HCEC 1CT (cell line): ENCODE results near the gene ANKRD61.
A peak's percentile ranks its signal among the peaks of the same experiment; 100 is the strongest.
"Not testable (repeated sequence)": the region's sequence is repeated elsewhere in the genome, so short reads cannot be mapped to it uniquely, and the experiment has no call there.

Experiments used
- DNase-seq: peaks from one replicate; pipeline ENCODE4 v3.0.0-alpha.2; 2017

Gene ANKRD61

DNA sequence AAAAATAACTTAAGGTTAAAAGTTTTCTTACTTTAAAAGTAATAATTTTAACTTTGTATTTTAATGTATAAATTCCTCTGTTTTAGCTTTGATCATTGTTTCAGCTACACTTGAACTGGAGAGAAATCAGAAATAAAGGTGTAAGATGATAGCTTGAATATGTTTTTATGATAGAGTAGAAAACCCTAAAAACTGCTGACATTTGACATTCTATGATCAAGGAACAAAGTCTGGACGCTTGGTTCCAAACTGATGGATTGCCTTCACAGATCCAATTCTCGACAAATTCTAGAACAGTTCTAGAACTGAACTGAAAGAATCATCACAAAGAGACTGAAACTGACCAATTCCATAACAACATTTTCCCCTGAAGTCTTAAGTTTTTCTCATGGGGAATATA is at the start of gene ANKRD61:
TSS of gene ANKRD61 (plus strand) at position 389 of the 400 bp plus-strand sequence. CDS start at position 389, 0 bp downstream.
- DNase-seq: no peak

DNA sequence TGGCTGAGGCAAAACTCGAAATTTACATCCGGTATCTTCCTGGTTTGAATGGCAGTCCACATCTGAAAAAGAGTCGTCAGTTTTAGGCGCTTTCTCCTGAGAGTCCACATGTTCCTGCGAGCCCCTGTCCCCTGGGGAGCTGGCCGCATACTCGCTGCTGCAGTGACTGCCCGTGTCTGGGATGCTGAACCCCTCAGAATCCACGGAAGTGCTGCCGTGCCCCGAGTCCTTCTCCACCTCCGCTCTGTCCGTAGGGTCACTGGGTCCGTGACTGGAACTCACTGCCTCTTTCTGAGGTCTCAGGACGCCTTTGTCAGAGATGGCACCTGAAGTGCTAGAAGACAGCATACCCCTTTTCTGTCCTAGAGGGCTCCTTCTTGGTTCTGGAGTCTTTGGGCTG is 44.1 kb upstream of the ANKRD61 start:
- not testable (repeated sequence) for DNase-seq

DNA sequence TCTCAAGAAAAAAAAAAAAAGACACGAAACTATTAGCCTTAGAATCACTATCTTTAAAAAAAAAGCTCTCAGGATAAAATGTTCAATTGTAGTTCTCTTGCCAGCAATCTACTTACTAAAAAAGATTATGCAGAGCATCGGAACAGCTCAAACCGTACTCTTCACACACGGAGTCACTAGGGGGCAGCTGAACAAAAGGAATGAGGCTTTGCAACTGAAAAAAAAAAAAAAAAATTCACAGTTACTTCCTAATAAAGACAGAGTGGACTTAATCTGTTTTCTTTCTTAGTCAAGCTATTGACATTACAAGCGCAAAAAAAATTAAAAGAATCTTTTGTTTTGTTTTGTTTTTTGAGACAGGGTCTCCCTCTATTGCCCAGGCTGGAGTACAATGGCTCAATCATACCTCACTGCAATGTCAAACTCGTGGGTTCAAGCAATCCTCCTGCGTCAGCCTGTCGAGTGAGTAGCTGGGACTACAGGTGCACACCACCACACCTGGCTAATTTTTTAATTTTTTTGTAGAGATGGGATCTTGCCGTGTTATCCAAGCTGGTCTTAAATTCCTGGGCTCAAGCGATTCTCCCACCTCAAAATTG is 33.9 kb upstream of the ANKRD61 start:
- DNase-seq: peak; percentile 47

DNA sequence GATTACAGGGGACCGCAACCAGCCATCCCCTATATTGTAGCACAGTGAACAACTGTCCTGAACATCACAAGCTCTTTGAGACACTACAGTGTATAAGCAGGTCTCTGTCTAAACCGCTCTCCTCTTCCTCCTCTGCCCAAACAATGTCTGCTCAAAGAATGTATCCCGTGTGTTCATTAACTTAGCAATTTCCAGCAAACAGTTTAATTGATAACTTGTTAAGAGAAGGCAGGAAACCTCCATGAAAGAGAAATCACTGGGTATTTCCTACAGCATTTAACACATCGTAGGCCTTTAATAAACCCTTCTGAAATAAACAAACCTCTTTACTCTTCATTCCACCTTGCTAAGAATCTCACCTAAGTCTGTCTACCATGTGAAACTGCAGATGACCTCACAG is 23.8 kb upstream of the ANKRD61 start:
- no peak for DNase-seq

DNA sequence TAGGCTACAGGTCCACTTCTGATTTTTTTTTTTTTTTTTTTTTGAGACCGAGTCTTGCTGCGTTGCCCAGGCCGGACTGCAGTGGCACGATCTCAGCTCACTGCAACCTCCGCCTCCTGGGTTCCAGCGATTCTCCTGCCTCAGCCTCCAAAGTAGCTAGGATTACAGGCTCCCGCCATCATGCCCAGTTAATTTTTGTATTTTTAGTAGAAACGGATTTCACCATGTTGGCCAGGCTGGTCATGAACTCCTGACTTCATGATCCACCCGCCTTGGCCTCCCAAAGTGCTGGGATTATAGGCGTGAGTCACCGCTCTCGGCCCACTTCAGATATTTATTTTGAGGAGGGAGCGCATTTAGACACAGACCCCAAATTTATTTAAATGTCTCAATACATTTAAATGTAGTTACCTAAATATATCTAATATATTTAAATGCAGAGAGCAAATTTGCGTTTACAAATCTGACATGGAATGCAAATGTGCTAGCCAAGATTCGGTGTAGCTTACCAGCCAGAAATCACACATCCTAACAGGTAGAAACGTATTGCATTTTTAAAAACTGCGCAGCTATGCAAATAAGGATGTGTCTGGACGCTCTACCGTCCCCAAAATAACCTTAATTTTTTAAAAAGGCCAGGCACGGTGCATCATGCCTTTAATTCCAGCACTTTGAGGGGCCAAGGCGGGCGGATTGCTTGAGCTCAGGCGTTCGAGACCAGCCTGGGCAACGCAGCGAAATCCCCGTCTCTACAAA is 23.2 kb upstream of the ANKRD61 start:
- DNase-seq: peak; percentile 29

DNA sequence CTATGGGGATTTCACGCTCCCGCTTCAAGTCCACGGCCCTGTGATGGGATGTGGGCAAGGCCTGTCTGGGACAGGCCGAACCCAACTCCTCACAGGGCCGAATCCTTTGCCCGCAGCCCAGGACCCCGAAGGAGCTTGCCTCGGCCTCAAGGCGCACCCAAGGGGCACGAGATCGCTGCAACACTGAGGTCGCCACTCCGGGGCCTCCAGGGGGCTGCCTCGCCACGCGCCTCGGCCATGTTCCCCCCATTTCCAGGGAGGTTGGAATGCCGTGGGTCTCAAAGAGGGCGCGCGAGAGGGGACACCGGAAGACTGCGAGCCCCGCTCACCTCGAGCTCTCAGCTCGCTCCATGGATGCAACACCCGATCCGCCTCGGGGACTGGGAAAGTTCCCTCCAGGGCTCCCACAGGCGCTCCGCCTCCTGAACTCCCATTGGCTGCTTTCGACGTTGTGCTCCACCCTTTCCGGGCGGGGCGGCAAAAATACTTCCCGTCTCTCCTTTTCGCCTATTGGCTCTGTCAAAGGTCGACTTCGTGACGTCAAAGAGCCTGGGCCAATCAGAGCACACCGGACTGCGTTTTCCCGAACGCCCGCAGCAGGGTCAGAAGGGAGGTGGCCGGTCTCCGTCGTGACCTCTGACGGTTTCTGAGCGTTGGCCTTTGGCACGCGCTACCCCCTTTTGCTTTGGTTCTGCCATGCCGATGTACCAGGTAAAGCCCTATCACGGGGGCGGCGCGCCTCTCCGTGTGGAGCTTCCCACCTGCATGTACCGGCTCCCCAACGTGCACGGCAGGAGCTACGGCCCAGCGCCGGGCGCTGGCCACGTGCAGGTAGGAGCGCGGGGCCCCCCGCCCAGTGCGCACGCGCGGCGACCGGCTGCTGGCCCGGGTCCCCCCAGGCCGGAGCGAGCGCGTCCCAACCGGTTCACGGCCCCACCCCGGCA is 22.2 kb upstream of the ANKRD61 start, which contains the start of the genes AIMP2 and PMS2:
TSS of gene AIMP2 (plus strand) at position 605 of the 944 bp plus-strand sequence. CDS start at position 697, 92 bp downstream.
TSS of gene PMS2 (minus strand) at position 382 of the 944 bp plus-strand sequence. CDS start at position 352, 30 bp downstream.
- DNase-seq: peak; percentile 98

DNA sequence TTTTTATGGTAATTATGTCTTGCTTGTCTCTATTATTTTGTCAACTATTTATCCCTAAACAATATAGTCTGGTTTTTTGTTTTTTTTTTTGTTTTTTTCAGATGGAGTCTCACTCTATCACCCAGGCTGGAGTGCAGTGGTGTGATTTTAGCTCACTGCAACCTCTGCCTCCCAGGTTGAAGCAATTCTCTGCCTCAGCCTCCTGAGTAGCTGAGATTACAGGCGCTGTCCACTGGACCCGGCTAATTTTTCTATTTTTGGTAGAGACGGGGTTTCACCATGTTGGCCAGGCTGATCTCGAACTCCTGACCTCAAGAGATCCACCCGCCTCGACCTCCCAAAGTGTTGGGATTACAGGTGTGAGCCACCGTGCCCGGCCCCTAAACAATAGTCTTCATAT is 20.8 kb upstream of the ANKRD61 start:
- not testable (repeated sequence) for DNase-seq

DNA sequence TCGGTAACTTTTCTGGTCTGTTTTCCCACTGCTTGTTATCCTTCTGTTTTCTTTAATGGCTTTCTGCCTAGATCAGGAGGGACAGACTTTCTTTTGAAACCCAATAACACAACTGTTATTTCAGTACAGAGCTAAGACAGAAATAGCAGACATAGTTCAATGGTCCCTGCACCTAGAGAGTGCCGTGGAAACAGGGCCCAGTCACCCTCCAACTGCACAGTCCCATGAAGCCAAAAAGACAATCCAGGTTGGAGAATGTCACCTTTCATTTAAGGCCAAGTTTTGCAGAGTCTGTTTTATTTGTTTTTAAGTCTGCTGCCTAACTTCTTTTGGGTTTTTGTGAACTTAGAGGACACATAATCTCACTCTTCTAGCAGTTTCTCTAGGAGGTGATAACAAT is 19.6 kb upstream of the ANKRD61 start:
- no peak for DNase-seq

DNA sequence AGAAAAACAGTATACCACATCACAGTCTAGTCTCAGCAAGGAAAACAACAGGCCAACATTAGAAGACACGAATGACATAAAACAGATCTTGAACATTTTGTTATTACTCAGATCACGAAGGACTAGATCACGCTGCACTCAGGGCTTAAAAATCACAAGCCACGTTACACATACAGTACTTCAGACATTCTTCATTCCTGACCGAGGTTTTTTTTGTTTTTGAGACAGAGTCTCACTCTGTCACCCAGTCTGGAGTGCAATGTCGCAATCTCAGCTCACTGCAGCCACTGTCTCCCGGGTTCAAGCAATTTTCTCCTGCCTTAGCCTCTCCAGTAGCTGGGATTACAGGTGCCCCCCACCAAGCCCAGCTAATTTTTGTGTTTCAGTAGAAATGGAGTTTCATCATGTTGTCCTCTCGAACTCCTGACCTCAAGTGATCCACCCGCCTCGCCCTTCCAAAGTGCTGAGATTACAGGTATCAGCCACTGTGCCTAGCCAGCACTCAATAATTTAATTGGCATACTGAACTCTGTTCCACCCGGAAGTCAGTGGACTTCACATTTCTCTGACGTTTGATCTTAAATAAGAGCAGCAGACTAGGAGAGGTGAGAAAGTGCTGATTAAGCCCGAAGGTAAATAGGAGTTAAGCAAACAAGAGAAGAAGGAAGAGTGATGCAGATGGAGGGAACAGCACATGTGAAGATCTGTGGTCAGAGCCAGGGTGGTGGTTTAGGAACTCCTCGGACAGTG is 18.6 kb upstream of the ANKRD61 start:
- DNase-seq: no peak

DNA sequence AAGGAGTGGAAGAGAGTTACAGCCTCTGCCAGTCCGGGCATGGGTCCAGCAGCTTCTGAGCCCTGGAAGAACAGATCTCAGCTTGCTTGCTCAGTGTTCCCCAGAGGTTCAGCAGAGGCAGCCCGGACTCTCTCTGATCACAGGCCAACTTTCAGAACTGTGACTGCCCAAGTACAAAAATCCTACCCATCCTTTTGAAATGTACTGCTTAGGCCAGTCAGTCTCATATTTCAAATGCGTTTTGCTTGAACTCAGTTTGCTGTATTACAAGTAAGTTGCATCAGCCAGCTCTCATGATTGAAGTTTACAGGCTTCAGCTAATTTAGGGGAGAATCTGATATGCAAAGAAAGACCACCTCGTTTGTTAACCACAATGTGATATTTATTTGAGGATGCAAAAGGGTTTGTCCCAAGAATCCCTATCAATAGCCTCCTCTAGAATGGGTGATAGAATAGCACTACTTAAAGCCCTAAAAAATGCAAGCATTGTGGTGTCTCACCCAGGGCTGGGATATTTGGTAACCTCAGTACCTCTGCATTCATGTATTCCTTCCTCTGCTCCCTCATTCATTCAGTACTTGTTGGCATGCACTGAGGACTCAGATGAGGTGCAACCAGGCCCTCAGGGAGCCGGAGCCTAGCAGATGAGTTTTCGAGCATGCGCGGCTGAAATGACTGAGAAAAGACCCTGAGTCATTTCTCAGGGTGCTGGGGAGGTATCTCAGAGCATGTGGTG is 15.1 kb upstream of the ANKRD61 start:
- DNase-seq: peak; percentile 9

DNA sequence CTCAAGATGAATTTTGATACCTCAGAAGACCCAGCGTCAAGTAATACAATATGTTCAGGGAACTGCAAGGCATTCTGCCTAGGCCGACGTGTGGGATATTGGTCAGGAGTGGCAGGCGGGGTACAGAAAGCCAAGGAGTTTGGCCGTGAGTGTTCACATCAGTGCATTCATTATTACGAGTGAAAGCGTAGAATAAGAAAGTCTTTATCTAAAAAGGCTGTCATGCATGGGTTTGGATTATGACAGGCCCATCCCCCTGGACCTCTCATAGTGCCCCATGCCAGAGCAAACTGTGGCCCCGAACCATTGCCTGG is 14.6 kb upstream of the ANKRD61 start:
- DNase-seq: no peak

DNA sequence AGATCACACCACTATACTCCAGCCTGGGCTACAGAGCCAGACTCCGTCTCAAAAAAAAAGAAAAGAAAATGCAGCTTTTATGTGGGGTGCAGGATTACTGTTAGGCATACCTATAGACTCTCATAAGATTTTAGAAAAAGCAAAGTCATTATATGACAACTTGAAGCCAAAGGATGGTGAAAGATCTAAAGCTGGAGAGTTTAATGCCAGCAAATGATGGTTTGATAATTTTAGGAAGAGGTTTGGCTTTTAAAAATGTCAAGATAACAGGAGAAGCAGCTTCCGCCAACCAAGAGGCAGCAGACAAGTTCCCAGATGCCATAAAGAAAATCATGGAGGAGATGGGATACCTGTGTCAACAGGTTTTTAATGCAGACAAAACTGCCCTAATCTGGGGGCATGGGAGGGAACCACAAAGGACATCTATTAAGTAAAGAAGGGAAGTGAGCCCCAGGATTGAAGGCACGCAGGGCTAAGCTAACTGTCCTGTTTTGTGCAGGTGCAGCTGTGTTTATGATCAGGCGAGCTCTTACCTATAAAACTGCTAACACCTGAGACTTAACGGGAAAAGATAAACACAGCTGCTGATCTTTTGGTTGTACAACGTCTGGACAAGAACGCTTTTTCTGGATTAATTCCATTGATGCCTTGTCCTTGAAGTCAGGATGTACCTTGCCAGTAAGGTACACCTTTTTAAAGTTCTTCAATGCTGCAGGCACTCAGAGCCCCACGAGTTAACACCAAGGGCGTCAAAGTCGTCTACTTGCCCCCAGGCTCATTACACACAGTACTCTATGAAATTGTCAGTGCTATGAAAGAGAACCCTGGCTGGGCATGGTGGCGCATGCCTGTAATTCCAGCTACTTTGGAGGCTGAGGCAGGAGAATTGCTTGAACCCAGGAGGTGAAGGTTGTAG is 10.5 kb upstream of the ANKRD61 start:
- no peak for DNase-seq

DNA sequence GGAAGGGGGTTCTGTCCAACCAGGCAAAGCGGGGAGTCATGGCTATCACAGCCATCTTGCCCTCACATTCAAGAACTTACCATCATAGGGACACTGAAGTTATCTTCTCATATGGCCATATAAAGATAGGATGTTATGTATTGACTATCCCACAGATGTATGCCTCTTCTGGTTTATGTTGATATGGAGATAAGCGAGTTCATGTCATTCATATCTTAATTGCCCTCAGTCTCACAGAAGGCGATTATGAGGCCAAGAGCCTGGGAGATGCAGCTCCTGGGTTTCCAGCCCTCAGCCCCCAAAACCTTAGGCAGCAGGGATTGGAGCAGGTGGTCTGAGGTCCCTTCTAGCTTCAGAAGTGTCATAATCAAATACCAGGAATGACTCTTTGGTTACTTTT is 8.5 kb upstream of the ANKRD61 start:
- DNase-seq: no peak

DNA sequence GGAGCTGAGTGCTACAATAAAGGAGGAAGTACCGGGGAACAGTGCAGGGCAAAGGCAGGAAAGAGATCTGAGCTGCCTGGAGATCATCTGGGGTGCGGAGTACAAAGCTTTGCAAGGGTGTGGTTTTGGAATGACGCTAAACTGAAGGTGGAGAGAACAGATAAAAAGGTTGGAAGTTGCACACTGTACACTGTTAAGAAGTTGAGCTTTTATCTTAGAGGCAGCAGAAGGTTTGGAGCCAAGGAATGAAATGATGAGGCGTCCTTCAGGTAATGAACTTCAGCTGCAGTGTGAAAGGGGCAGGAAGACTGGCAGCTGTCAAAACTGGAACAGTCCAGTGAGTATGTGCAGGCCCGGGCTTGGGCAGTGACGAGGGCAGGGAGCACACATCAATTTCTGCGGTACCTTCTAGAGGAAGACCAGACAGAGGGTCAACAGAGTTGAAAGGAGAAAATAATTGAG is 7.2 kb upstream of the ANKRD61 start:
- no peak for DNase-seq

DNA sequence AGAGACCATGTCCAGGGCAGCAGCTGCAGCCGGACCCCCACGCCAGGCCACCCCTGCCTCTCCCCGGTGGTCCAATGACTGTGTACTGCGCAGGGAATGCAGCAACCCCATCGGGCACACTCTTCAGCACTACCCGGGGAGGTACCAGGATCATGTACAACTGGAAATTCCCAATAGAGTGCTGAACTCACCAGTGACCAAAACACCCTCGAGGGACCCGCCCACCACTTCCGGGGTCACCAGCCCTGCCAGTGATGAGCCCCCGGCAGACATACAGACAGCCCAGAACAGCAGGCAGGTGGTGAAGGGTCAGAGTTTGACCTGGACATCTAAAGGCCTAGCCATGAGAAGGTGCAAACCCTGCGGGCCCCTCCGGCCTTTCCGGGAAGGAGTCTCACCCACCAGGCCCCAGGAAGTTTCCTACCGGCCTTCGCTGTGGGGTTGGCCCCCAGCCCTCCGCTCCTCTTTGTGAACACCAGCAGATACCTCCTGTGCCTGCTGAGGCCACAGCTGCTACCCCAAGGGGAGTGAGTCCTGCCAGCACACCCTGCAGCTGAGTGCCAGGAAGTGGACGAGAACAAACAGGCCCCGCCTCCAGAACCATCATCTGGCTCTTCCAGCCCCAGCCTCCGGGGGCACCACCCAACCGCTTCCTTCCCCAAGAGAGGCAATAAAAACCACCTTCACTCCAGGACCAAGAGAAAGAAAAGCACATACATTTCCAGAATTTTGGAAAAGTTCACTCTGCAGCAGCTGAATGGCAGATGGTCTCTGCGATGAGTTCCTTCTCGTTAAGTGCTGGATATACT is 5.0 kb upstream of the ANKRD61 start:
- DNase-seq: peak; percentile 47

DNA sequence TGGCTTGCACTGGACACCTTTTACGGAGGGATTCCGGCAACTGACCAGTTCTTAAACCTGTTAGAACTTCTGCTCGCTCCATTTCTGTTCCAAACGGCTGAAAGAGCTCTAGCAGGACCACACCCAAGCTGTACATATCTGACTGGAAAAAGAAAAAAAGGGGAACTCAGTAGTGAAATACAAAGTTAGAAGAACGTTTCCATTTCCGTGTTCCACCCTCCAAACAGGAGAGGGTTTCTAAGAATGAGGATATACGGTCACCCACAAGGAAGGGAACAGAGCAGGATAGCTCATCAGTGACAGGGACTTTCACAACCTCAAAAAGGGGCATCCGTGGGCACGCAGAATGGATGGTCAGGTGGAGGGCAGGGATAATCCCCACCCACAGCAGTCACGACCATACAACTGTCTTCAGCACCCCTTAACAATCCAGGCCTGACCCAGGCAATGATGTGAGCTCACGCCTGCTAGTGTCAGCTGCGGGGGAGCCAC is 4.3 kb upstream of the ANKRD61 start:
- DNase-seq: no peak

DNA sequence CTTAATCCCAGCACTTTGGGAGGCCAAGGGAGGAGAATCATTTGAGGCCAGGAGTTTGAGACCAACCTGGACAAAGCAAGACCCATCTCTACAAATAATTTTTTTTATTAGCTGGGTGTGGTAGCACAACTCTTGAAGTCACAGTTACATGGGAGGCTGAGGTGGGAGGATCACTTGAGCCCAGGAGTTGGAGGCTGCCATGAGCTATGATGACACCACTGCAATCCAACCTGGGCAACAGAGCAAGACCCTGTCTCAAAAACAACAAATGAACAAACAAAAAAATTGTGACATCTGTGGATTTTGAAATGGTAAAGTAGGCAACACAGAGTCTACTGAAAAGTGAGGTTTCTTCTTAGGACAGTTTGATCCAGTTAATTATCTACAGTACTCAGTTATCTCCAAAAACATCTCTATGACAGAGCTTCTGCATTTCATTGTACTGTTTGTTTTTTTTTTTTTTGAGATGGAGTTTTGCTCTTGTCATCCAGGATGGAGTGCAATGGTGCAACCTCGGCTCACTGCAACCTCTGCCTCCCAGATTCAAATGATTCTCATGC is 3.3 kb upstream of the ANKRD61 start:
- DNase-seq: no peak

DNA sequence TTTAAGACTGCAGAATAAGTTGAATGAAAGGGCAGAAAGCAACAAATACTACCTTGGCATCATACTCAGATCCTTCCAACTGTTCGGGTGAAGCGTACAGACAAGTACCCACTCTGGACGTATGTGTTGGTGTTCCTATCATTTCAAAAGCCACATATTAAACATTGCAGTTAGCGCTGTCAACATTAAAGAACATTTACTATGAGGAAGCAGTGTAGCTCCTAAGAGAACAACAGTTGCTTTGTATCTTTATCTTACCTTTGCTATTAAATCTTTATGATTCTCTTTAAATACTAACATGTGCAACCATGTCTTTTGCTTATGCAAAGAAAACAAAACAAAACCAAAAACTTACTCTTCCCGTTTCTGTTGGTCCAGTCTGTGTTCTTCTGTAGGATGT is 2.6 kb upstream of the ANKRD61 start:
- no peak for DNase-seq

DNA sequence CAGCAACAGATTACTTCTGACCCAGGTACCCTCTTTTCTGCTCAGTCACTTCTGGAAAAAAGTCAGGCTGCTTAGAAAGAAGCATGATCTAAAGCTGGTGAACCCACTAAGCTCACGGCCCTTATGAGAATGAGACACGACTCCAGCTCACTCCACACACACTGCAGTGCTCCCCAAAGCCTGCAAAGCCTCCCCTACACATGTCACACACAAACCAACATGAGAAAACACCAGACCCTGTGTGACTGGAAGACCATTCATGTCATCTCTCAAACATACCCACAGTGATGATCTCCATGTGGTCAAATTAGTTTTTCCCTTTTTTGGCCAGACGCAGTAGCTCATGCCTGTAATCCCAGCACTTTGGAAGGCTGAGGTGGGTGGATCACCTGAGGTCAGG is 391 bp downstream of the ANKRD61 start:
- DNase-seq: no peak
